Measurements from ENCODE around the gene ESD. TPM values are rescaled to one million over a fixed set of nuclear protein-coding genes. Genes with fewer than 3 reads are reported as not detected.

The ESD gene
- total and polyA plus RNA-seq, 10 of the 15 experiments (the other 5 are each of a cell fraction or from before 2014, with no cell fraction given): 105 to 387 (median 195) TPM

- DNase-seq (ENCODE audit: low read depth, low spot score) (no peak), FAIRE-seq (no peak), ATAC-seq (no peak)
- H4K20me1 ChIP-seq (ENCODE audit: control insufficient read depth, insufficient read depth): no peaks in the 10 kb centered on the region
- H3K27ac ChIP-seq (ENCODE audit: control insufficient read depth, insufficient read depth): no peak overlapping the region
- H3K9ac ChIP-seq (ENCODE audit: control insufficient read depth, insufficient read depth, low read length): no peak overlapping the region
- no peaks in the 10 kb centered on the region for H3K27me3 ChIP-seq (replicated peaks in 1 of 2; ENCODE audit: control insufficient read depth in 2 of 2, insufficient read depth in 2 of 2, low read length in 1 of 2)
- ChIA-PET CTCF (interaction anchor here (1.0 to 1.5 kb wide), 2 partner anchors 183 to 184 kb away, joined by 4 to 5 read pairs; no protein-coding TSS in a partner anchor), RAD21 (ENCODE audit: unreplicated experiment) (interaction anchor here (2.1 kb wide), 1 partner anchor 184 kb away, joined by 7 read pairs; no protein-coding TSS in a partner anchor), POLR2A (no interaction called here), SMC1A (ENCODE audit: uncharacterized antibody, unreplicated experiment) (interaction anchor here (0.6 to 2.1 kb wide), 2 partner anchors 14 to 210 kb away, joined by 3 to 6 read pairs; no protein-coding TSS in a partner anchor)
- H3K4me2 ChIP-seq (ENCODE audit: control insufficient read depth, insufficient read depth): no peak overlapping the region
- no peaks in the 10 kb centered on the region for H3K9me3 ChIP-seq (replicated peaks; ENCODE audit: control insufficient read depth, insufficient read depth, low read length)
- TF ChIP-seq SUZ12 (IDR thresholded peaks at IDR 0.05; ENCODE audit: unreplicated experiment) (no peak), NFIC (IDR thresholded peaks at IDR 0.05; ENCODE audit: low read depth, low read length) (no peak), ZNF24 (IDR thresholded peaks at IDR 0.05) (no peak), USF2 (IDR thresholded peaks at IDR 0.05; ENCODE audit: borderline replicate concordance, low read depth, low read length) (no peak), YY1 (IDR thresholded peaks at IDR 0.05; ENCODE audit: low read depth, low read length) (no peak), ZBED1 (IDR thresholded peaks at IDR 0.05; ENCODE audit: borderline replicate concordance) (no peak), GABPA (IDR thresholded peaks at IDR 0.05; ENCODE audit: low read depth) (no peak), FOS (IDR thresholded peaks at IDR 0.05; ENCODE audit: borderline replicate concordance, extremely low read depth, insufficient read length) (no peak), ATF3 (IDR thresholded peaks at IDR 0.05; ENCODE audit: borderline replicate concordance, extremely low read depth, low read depth, low read length) (no peak), USF1 (IDR thresholded peaks at IDR 0.05; ENCODE audit: borderline replicate concordance, extremely low read length, insufficient read depth, low read depth, low read length) (no peak), POLR2AphosphoS2 (IDR thresholded peaks at IDR 0.05; ENCODE audit: low read depth, low read length) (no peak), CEBPB (IDR thresholded peaks at IDR 0.05; ENCODE audit: borderline replicate concordance in 1 of 2, low read depth in 2 of 2, low read length in 2 of 2) (no peak), MEF2A (IDR thresholded peaks at IDR 0.05; ENCODE audit: insufficient read depth, low read depth, low read length) (no peak), IKZF1 (conservative IDR thresholded peaks at IDR 0.05) (no peak), ZSCAN29 (IDR thresholded peaks at IDR 0.05) (no peak), POU2F2 (IDR thresholded peaks at IDR 0.05; ENCODE audit: borderline replicate concordance, low read depth, low read length) (no peak), EZH2 (IDR thresholded peaks at IDR 0.05; ENCODE audit: borderline replicate concordance, control insufficient read depth, low read depth, low read length) (no peak), ZNF274 (IDR thresholded peaks at IDR 0.05; ENCODE audit: insufficient read depth, insufficient read length) (no peak), TARDBP (IDR thresholded peaks at IDR 0.05; ENCODE audit: borderline replicate concordance) (no peak)
- no peak overlapping the region for H3K4me3 ChIP-seq
- H3K79me2 ChIP-seq (ENCODE audit: control insufficient read depth, insufficient read depth, low read length): no peaks in the 10 kb centered on the region
- peaks cover 3 to 19% of the 10 kb centered on the region in 2 experiments for H3K36me3 ChIP-seq (ENCODE audit: control insufficient read depth in 2 of 2, insufficient read depth in 2 of 2, low read length in 1 of 2)
- no peaks in the 10 kb centered on the region for H3K4me1 ChIP-seq (ENCODE audit: control insufficient read depth, insufficient read depth, low read length)
- 96% methylated on average over 2 of the region's 3 CpGs for WGBS (ENCODE audit: insufficient coverage, insufficient replicate concordance, low lambda C conversion rate, missing lambda C conversion rate)
- H2AFZ ChIP-seq (ENCODE audit: control insufficient read depth, low read depth, low read length): no peak overlapping the region
- intact Hi-C loops (cut with micrococcal nuclease; ENCODE audit: unreplicated experiment): no loop called here
- in situ Hi-C loops (cut with MboI): no loop called here
- no TSS peak for BruUV-seq (replicated peaks)
Measured at GRCh38 chr13:46735425-46735824, 61.5 kb downstream of the ESD start.
